BE2C (cell line): ENCODE results near the gene RAB14.

Experiments
- DNase-seq: peaks from one replicate; pipeline ENCODE4 v3.0.0-alpha.2; 2020
- H3K27me3 ChIP-seq: fragments of 250-450 bp; sonication (Bioruptor Pico); 2 replicates; pipeline ENCODE4 v1.5.1; 2020; ENCODE audit warnings: mild to moderate bottlenecking
- H3K36me3 ChIP-seq: fragments of 250-450 bp; sonication (Bioruptor Pico); 2 replicates; pipeline ENCODE4 v1.5.1; 2020; ENCODE audit warnings: mild to moderate bottlenecking
- H3K4me1 ChIP-seq: fragments of 250-450 bp; sonication (Bioruptor Pico); 2 replicates; pipeline ENCODE4 v1.5.1; 2020
- H3K4me3 ChIP-seq: 2 replicates; pipeline ENCODE4 v1.5.1; 2011; ENCODE audit warnings: low read depth, low read length
- H3K9me3 ChIP-seq: fragments of 250-450 bp; sonication (Bioruptor Pico); 2 replicates; pipeline ENCODE4 v1.5.1; 2020
- CTCF ChIP-seq: IDR thresholded peaks from 2 replicates; pipeline ENCODE4 v1.5.1; 2012; ENCODE audit warnings: mild to moderate bottlenecking, low read depth, low read length

RAB14 gene

GRCh38 chr9:121154782-121155181 lies 46.9 kb downstream of the RAB14 start:
- peaks cover 42% of the 10 kb centered on the region for H3K36me3 ChIP-seq
- no peak for DNase-seq
- H3K27me3 ChIP-seq: no peaks in the 10 kb centered on the region
- no peaks in the 10 kb centered on the region for H3K4me1 ChIP-seq
- no peak overlapping the region for H3K4me3 ChIP-seq
- TF ChIP-seq CTCF: no peak
- no peaks in the 10 kb centered on the region for H3K9me3 ChIP-seq

DNA sequence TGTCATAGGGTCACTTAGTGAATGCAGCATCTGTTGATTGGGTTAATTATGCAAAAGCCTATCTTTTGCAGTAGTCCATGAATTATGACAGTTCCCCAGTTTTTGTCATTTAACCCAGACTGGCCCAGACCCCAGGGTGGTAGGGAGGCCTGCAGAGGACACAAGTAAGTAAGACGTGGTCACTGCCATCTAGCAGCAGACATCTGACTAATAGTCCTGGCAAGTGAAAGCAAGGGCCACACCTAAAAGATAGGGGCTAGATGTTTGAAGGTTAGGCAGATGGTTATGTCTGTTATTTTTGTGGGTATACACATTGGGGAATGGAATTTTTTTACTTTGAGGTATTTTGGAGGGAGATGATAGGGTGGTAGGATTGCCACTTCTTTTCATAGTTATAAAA lies 48.0 kb downstream of the RAB14 start:
- no peaks in the 10 kb centered on the region for H3K4me1 ChIP-seq
- no peak for TF ChIP-seq CTCF
- H3K9me3 ChIP-seq: no peaks in the 10 kb centered on the region
- no peak overlapping the region for H3K4me3 ChIP-seq
- no peaks in the 10 kb centered on the region for H3K27me3 ChIP-seq
- peaks cover 42% of the 10 kb centered on the region for H3K36me3 ChIP-seq
- DNase-seq: no peak

- Histone ChIP-seq H3K9me3 (no peaks in the 10 kb centered on the region), H3K27me3 (no peaks in the 10 kb centered on the region), H3K36me3 (peaks cover 38% of the 10 kb centered on the region), H3K4me3 (no peak overlapping the region), H3K4me1 (no peaks in the 10 kb centered on the region)
- TF ChIP-seq CTCF: no peak
- no peak for DNase-seq
Measured at GRCh38 chr9:121150188-121150587, 51.5 kb downstream of the RAB14 start.

DNA sequence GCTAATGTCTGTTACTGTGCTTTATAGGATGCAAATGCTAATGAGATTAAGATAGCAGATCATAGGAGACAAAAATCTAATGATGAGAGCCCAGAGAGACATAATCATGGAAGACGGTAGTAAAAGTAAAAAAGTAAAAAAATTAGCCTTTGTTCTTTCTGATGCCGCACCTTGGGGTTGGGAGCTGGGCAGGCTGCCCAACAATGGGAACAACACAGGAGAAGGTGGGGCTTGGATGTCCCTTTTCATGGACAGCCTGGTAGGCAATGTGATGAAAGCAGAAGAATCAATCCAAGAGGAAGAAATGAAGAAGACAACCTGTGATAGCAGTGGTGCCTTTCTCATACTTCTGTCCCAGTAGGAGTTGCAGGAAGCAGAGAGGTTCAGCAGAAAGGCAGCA lies 57.2 kb downstream of the RAB14 start:
- peaks cover 49% of the 10 kb centered on the region for H3K36me3 ChIP-seq

DNA sequence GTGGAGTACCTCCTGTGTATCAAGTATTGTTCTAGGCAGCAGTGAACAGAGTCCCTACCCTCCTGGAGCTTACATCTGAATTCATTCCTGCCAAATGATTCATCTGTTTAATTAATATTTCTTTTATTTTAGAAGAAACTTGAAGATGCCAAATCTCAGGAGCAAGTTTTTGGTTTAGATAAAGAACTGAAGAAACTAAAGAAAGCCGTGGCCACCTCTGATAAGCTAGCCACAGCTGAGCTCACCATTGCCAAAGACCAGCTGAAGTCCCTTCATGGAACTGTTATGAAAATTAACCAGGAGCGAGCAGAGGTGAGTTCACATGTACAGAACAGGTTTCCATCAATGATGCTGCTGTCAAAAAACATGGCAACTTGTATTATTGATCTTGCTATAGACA lies 57.9 kb downstream of the RAB14 start:
- Histone ChIP-seq H3K9me3 (no peaks in the 10 kb centered on the region), H3K4me3 (no peak overlapping the region), H3K27me3 (no peaks in the 10 kb centered on the region), H3K4me1 (no peaks in the 10 kb centered on the region), H3K36me3 (peaks cover 46% of the 10 kb centered on the region)
- TF ChIP-seq CTCF: no peak
- DNase-seq: no peak

More for the DNA sequence above, 57.2 kb downstream of the RAB14 start:
- no peaks in the 10 kb centered on the region for H3K4me1 ChIP-seq
- DNase-seq: no peak
- H3K4me3 ChIP-seq: no peak overlapping the region
- H3K27me3 ChIP-seq: no peaks in the 10 kb centered on the region
- no peak for TF ChIP-seq CTCF
- H3K9me3 ChIP-seq: no peaks in the 10 kb centered on the region

DNA sequence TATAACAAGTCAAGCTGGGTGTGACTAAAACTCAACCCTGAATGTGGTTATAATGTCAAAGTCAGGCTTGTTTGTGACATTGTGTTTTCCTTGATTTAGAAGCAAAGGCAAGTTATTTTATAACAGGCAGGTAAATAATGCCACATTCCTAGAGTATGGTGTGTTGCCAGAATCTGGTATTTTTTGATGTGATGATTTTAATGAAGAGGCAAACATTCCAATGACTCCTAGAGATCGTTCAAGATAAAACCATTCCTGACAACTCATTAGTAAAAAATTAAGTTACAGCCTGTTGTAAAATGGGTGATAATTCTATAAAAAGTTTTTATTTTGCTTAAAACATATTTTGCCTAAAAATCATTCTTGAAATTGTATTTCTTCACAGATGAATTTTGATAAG lies 60.0 kb downstream of the RAB14 start:
- Histone ChIP-seq H3K36me3 (peaks cover 34% of the 10 kb centered on the region), H3K4me1 (no peaks in the 10 kb centered on the region), H3K27me3 (no peaks in the 10 kb centered on the region), H3K9me3 (no peaks in the 10 kb centered on the region), H3K4me3 (no peak overlapping the region)
- TF ChIP-seq CTCF: no peak
- DNase-seq: no peak
